WTC11 (cell line): ENCODE results near the gene GALNT11. TPM values are rescaled to one million over a fixed set of nuclear protein-coding genes. Genes with fewer than 3 reads are reported as not detected.
"Not testable (repeated sequence)": the region's sequence is repeated elsewhere in the genome, so short reads cannot be mapped to it uniquely, and the experiment has no call there.

Experiments
- ATAC-seq: fragments of 200-7000 bp; cut with Tn5 transposase; 2 replicates; pipeline ENCODE4 v1.10.0; 2021; ENCODE audit warnings: mild to moderate bottlenecking, moderate library complexity
- CTCF ChIA-PET: fragments of 300-600 bp; sonication (Branson Sonifier 250); formaldehyde crosslinking; loops from one replicate; lab custom pipeline; 2021; ENCODE audit warnings: antibody characterized with exemption; lab: Charles Lee
- POLR2A ChIA-PET: fragments of 350-600 bp; sonication (Branson Sonifier 250); formaldehyde crosslinking; loops from one replicate; lab custom pipeline; 2021; ENCODE audit warnings: antibody characterized with exemption; lab: Charles Lee
- DNase-seq: peaks from one replicate; pipeline ENCODE4 v3.0.0; 2021; ENCODE audit warnings: low spot score
- H3K27ac Mint-ChIP-seq: 2 replicates; pipeline ENCODE4 v1.8.0; 2021; ENCODE audit warnings: mixed read lengths
- H3K27me3 Mint-ChIP-seq: 2 replicates; pipeline ENCODE4 v1.8.0; 2021; ENCODE audit warnings: low read depth, mild to moderate bottlenecking, moderate library complexity, mixed read lengths
- H3K36me3 Mint-ChIP-seq: 2 replicates; pipeline ENCODE4 v1.8.0; 2021; ENCODE audit warnings: mixed read lengths
- H3K4me1 Mint-ChIP-seq: 2 replicates; pipeline ENCODE4 v1.8.0; 2022; ENCODE audit warnings: mixed read lengths
- H3K4me3 Mint-ChIP-seq: 2 replicates; pipeline ENCODE4 v1.8.0; 2021; ENCODE audit warnings: mild to moderate bottlenecking, moderate library complexity, mixed read lengths
- H3K9me3 Mint-ChIP-seq: 2 replicates; pipeline ENCODE4 v1.8.0; 2021; ENCODE audit warnings: mixed read lengths
- CREB1 ChIP-seq: sonication (generic); formaldehyde crosslinking; IDR thresholded peaks from 2 replicates; pipeline ENCODE4 v1.8.0; 2023; ENCODE audit warnings: mild to moderate bottlenecking, missing genetic modification reagents
- FOXK1 ChIP-seq: sonication (generic); formaldehyde crosslinking; IDR thresholded peaks from 2 replicates; pipeline ENCODE4 v1.8.0; 2022; ENCODE audit warnings: mild to moderate bottlenecking, moderate library complexity, missing genetic modification reagents
- JAZF1 ChIP-seq: fragments of 250-450 bp; sonication (Bioruptor Pico); IDR thresholded peaks from 2 replicates; pipeline ENCODE4 v1.9.0; 2021; ENCODE audit warnings: moderate library complexity, mild to moderate bottlenecking, inconsistent platforms
- NR3C1 ChIP-seq: sonication (generic); formaldehyde crosslinking; conservative IDR thresholded peaks from 2 replicates; pipeline ENCODE4 v1.8.1; 2023; ENCODE audit warnings: low read depth, mild to moderate bottlenecking, missing genetic modification reagents
- ZBTB21 ChIP-seq: sonication (generic); formaldehyde crosslinking; IDR thresholded peaks from 2 replicates; pipeline ENCODE4 v1.8.1; 2023; ENCODE audit warnings: mild to moderate bottlenecking, missing genetic modification reagents, borderline replicate concordance
- total RNA-seq: library from RNA; stranded (reverse); gene quantifications from 3 replicates; pipeline ENCODE4 v1.2.3, GENCODE V29; 2021
- TF ChIP-seq, protein P1 (sequence below): sonication (generic); formaldehyde crosslinking; IDR thresholded peaks from 2 replicates; pipeline ENCODE4 v1.8.1; 2023; ENCODE audit warnings: mild to moderate bottlenecking, missing genetic modification reagents
- TF ChIP-seq, protein P2 (sequence below): sonication (generic); formaldehyde crosslinking; IDR thresholded peaks from 2 replicates; pipeline ENCODE4 v1.8.0; 2023; ENCODE audit warnings: missing genetic modification reagents
- TF ChIP-seq, protein P3 (sequence below): fragments of 250-450 bp; sonication (Bioruptor Pico); IDR thresholded peaks from 2 replicates; pipeline ENCODE4 v1.9.0; 2021; ENCODE audit warnings: mild to moderate bottlenecking

The GALNT11 gene
- total RNA-seq, 1 experiment from 2014 or later: 24.0 TPM

DNA sequence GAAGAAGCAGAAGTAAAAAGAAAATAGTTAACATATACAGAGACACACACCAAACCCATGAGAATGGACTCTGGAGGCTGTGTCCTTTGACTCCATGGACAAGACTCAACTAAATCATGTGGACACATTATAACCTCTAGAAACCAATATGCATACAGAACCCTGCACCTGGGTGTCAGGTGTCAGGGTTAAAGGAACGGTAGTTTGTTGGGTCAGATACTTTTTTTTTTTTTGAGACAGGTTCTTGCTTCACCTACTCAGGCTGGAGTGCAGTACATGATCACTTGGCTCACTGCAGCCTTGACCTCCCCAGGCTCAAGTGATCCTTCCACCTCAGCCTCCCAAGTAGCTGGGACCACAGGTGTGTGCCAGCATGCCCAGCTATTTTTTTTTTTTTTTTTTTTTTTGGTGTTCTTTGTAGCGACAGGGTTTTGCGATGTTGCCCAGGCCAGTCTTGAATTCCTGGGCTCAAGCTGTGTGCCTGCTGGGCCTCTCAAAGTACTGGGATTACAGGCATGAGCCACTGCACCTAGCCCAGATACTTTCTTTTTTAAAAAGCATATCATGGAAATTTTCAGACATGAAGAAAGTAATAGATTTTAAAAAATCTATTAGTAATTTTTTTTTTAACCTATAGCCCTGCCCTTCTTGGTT, 31.3 kb downstream of the GALNT11 start (continued):
- TF ChIP-seq, protein P1, sequence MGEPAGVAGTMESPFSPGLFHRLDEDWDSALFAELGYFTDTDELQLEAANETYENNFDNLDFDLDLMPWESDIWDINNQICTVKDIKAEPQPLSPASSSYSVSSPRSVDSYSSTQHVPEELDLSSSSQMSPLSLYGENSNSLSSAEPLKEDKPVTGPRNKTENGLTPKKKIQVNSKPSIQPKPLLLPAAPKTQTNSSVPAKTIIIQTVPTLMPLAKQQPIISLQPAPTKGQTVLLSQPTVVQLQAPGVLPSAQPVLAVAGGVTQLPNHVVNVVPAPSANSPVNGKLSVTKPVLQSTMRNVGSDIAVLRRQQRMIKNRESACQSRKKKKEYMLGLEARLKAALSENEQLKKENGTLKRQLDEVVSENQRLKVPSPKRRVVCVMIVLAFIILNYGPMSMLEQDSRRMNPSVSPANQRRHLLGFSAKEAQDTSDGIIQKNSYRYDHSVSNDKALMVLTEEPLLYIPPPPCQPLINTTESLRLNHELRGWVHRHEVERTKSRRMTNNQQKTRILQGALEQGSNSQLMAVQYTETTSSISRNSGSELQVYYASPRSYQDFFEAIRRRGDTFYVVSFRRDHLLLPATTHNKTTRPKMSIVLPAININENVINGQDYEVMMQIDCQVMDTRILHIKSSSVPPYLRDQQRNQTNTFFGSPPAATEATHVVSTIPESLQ: no peak
- TF ChIP-seq, protein P2, sequence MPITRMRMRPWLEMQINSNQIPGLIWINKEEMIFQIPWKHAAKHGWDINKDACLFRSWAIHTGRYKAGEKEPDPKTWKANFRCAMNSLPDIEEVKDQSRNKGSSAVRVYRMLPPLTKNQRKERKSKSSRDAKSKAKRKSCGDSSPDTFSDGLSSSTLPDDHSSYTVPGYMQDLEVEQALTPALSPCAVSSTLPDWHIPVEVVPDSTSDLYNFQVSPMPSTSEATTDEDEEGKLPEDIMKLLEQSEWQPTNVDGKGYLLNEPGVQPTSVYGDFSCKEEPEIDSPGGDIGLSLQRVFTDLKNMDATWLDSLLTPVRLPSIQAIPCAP (CRISPR knock-in tag): no peak
- TF ChIP-seq, protein P3, sequence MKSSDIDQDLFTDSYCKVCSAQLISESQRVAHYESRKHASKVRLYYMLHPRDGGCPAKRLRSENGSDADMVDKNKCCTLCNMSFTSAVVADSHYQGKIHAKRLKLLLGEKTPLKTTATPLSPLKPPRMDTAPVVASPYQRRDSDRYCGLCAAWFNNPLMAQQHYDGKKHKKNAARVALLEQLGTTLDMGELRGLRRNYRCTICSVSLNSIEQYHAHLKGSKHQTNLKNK (CRISPR knock-in tag): no peak
- no peak for TF ChIP-seq CREB1 (CRISPR knock-in tag)

DNA sequence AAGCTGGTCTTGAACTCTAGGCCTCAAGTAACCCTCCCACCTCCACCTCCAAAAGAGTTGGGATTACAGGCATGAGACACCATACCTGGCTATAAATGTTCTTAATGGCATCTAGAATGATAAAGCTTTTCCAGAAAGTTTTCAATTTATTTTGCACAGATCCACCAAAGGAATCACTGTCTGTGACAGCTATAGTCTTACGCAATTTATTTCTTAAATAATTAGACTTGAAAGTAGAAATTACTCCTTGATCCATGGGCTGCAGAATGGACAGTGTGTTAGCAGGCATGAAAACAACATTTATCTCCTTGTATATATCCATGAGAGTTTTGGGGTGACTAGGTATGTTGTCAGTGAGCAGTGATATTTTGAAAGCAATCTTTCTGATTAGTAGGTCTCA, 33.8 kb downstream of the GALNT11 start:
- H3K4me3 Mint-ChIP-seq: no peak overlapping the region
- peaks cover 25% of the 10 kb centered on the region for H3K4me1 Mint-ChIP-seq
- peaks cover 29% of the 10 kb centered on the region for H3K36me3 Mint-ChIP-seq
- ATAC-seq (no peak), DNase-seq (no peak)
- CTCF ChIA-PET: no interaction called here
- POLR2A ChIA-PET: no interaction called here
- H3K27me3 Mint-ChIP-seq: no peaks in the 10 kb centered on the region
- peaks cover 29% of the 10 kb centered on the region for H3K9me3 Mint-ChIP-seq
- no peak for TF ChIP-seq FOXK1 (CRISPR knock-in tag)
- TF ChIP-seq ZBTB21 (CRISPR knock-in tag): no peak
- no peak for TF ChIP-seq NR3C1 (CRISPR knock-in tag)
- TF ChIP-seq JAZF1: no peak
- no peak overlapping the region for H3K27ac Mint-ChIP-seq

DNA sequence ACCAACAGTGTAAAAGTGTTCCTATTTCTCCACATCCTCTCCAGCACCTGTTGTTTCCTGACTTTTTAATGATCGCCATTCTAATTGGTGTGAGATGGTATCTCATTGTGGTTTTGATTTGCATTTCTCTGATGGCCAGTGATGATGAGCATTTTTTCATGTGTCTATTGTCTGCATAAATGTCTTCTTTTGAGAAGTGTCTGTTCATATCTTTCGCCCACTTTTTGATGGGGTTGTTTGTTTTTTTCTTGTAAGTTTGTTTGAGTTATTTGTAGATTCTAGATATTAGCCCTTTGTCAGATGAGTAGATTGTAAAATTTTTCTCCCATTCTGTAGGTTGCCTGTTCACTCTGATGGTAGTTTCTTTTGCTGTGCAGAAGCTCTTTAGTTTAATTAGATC, 35.6 kb downstream of the GALNT11 start:
- Mint-ChIP-seq H3K4me1 (peaks cover 16% of the 10 kb centered on the region), H3K9me3 (peaks cover 43% of the 10 kb centered on the region), H3K36me3 (peaks cover 43% of the 10 kb centered on the region)
- H3K27ac Mint-ChIP-seq, CTCF ChIA-PET, H3K4me3 Mint-ChIP-seq, H3K27me3 Mint-ChIP-seq, POLR2A ChIA-PET, DNase-seq, ATAC-seq: not testable (repeated sequence)

DNA sequence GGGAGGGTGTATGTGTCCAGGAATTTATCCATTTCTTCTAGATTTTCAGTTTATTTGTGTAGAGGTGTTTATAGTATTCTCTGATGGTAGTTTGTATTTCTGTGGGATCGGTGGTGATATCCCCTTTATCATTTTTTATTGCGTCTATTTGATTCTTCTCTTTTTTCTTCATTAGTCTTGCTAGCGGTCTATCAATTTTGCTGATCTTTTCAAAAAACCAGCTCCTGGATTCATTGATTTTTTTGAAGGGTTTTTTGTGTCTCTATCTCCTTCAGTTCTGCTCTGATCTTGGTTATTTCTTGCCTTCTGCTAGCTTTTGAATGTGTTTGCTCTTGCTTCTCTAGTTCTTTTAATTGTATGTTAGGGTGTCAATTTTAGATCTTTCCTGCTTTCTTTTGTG, 37.7 kb downstream of the GALNT11 start:
- POLR2A ChIA-PET, H3K4me3 Mint-ChIP-seq, ATAC-seq, H3K4me1 Mint-ChIP-seq, H3K27ac Mint-ChIP-seq, H3K27me3 Mint-ChIP-seq, CTCF ChIA-PET, DNase-seq: not testable (repeated sequence)
- Mint-ChIP-seq H3K36me3 (peaks cover 61% of the 10 kb centered on the region), H3K9me3 (peaks cover 62% of the 10 kb centered on the region)

DNA sequence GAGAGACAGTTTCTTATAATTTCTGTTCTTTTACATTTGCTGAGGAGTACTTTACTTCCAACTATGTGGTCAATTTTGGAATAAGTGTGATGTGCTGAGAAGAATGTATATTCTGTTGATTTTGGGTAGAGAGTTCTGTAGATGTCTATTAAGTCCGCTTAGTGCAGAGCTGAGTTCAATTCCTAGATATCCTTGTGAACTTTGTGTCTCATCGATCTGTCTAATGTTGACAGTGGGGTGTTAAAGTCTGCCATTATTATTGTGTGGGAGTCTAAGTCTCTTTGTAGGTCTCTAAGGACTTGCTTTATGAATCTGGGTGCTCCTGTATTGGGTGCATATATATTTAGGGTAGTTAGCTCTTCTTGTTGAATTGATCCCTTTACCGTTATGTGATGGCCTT, 38.3 kb downstream of the GALNT11 start:
- H3K4me3 Mint-ChIP-seq, H3K4me1 Mint-ChIP-seq, H3K27ac Mint-ChIP-seq, POLR2A ChIA-PET, CTCF ChIA-PET, ATAC-seq, DNase-seq, H3K27me3 Mint-ChIP-seq: not testable (repeated sequence)
- peaks cover 65% of the 10 kb centered on the region for H3K9me3 Mint-ChIP-seq
- H3K36me3 Mint-ChIP-seq: peaks cover 63% of the 10 kb centered on the region

DNA sequence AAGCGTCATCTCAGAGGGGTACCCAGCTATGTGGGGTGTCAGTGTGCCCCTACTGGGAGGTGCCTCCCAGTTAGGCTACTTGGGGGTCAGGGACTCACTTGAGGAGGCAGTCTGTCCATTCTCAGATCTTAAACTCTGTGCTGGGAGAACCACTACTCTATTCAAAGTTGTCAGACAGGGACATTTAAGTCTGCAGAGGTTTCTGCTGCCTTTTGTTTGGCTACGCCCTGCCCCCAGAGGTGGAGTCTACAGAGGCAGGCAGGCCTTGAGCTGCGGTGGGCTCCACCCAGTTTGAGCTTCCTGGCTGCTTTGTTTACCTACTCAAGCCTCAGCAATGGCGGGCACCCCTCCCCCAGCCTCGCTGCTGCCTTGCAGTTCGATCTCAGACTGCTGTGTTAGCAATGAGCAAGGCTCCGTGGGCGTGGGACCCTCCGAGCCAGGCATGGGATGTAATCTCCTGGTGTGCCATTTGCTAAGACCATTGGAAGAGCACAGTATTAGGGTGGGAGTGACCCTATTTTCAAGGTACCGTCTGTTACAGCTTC, 40.4 kb downstream of the GALNT11 start:
- CTCF ChIA-PET: interaction anchor here (0.9 kb wide), 1 partner anchor 11 kb away, joined by 4 read pairs; no protein-coding TSS in a partner anchor
- H3K4me1 Mint-ChIP-seq: peaks cover 11% of the 10 kb centered on the region
- DNase-seq, POLR2A ChIA-PET, H3K27me3 Mint-ChIP-seq, H3K4me3 Mint-ChIP-seq, H3K27ac Mint-ChIP-seq, ATAC-seq: not testable (repeated sequence)
- peaks cover 78% of the 10 kb centered on the region for H3K36me3 Mint-ChIP-seq
- peaks cover 84% of the 10 kb centered on the region for H3K9me3 Mint-ChIP-seq
- TF ChIP-seq FOXK1 (CRISPR knock-in tag): peak; percentile 39; the same call in 1 of the 2 replicates
